OCI-LY7 (cell line): ENCODE results near the gene INTS1. TPM values are rescaled to one million over a fixed set of nuclear protein-coding genes. Genes with fewer than 3 reads are reported as not detected.

Experiments used
- BruUV-seq: library from RNA; stranded (reverse); fragments of 400-500 nt; replicated peaks from 2 replicates; lab custom pipeline; 2021; lab: Mats Ljungman, UMichigan
- CTCF ChIA-PET: fragments of 300-600 bp; sonication (Branson Sonifier 250); formaldehyde crosslinking; loops from one replicate; lab custom pipeline; 2022; ENCODE audit warnings: antibody characterized with exemption; ENCODE audit not compliant: unreplicated experiment; lab: Charles Lee
- POLR2A ChIA-PET: fragments of 300-600 bp; sonication (Branson Sonifier 250); formaldehyde crosslinking; loops from one replicate; lab custom pipeline; 2022; ENCODE audit warnings: antibody characterized with exemption; lab: Charles Lee
- DNase-seq: peaks from one replicate; pipeline ENCODE4 v3.0.0-alpha.2; 2015; ENCODE audit warnings: low spot score
- H2AFZ ChIP-seq: fragments of 200-600 bp; sonication (generic), shearing (Covaris generic); 2 replicates; pipeline ENCODE4 v1.6.1; 2014; ENCODE audit warnings: mild to moderate bottlenecking, antibody characterized with exemption, low read length, moderate library complexity
- H3K27ac ChIP-seq: fragments of 200-600 bp; sonication (generic); 2 replicates; pipeline ENCODE4 v1.5.1; 2014; ENCODE audit warnings: mixed run types, low read depth, mild to moderate bottlenecking, moderate library complexity, low read length, inconsistent platforms; ENCODE audit not compliant: poor library complexity, severe bottlenecking
- H3K36me3 ChIP-seq: fragments of 200-600 bp; sonication (generic); 2 replicates; pipeline ENCODE4 v1.6.1; 2014; ENCODE audit warnings: mild to moderate bottlenecking, antibody characterized with exemption, low read length, moderate library complexity, mixed read lengths; ENCODE audit not compliant: insufficient read depth
- H3K4me1 ChIP-seq: fragments of 200-600 bp; sonication (generic); 2 replicates; pipeline ENCODE4 v1.5.1; 2014; ENCODE audit warnings: mild to moderate bottlenecking, low read length; ENCODE audit not compliant: insufficient read depth, poor library complexity, severe bottlenecking
- H3K4me2 ChIP-seq: fragments of 200-600 bp; sonication (generic); 2 replicates; pipeline ENCODE4 v1.6.1; 2014; ENCODE audit warnings: mild to moderate bottlenecking, low read length
- H3K4me3 ChIP-seq: fragments of 200-600 bp; sonication (generic); 2 replicates; pipeline ENCODE4 v1.5.1; 2014; ENCODE audit warnings: mild to moderate bottlenecking, low read depth, low read length; ENCODE audit not compliant: poor library complexity, severe bottlenecking
- H3K79me2 ChIP-seq: fragments of 200-600 bp; sonication (generic); 2 replicates; pipeline ENCODE4 v1.6.1; 2016; ENCODE audit warnings: low read depth, mild to moderate bottlenecking, low read length, moderate library complexity, mixed read lengths; ENCODE audit not compliant: insufficient read depth
- H3K9me2 ChIP-seq: fragments of 200-600 bp; sonication (generic); 2 replicates; pipeline ENCODE4 v1.6.1; 2016; ENCODE audit warnings: mild to moderate bottlenecking, low read length, mixed read lengths; ENCODE audit not compliant: insufficient read depth
- H3K9me3 ChIP-seq: fragments of 200-600 bp; sonication (generic); 2 replicates; pipeline ENCODE4 v1.6.1; 2014; ENCODE audit warnings: mild to moderate bottlenecking, mixed run types, low read length, mixed read lengths
- H4K20me1 ChIP-seq: fragments of 200-600 bp; sonication (generic); 2 replicates; pipeline ENCODE4 v1.6.1; 2014; ENCODE audit warnings: mild to moderate bottlenecking, antibody characterized with exemption, low read length, moderate library complexity, mixed read lengths; ENCODE audit not compliant: insufficient read depth
- EZH2phosphoT487 ChIP-seq: fragments of 200-600 bp; sonication (generic); IDR thresholded peaks from 2 replicates; pipeline ENCODE4 v1.6.1; 2018; ENCODE audit warnings: low read depth, borderline replicate concordance, mild to moderate bottlenecking, mixed run types, antibody characterized with exemption, low read length, moderate library complexity, mixed read lengths
- intact Hi-C: fragments of 100-400 bp; cut with micrococcal nuclease; formaldehyde crosslinking; loops from one replicate; pipeline ENCODE4 v1.10.0; 2022; ENCODE audit not compliant: unreplicated experiment
- total RNA-seq, 2 experiments: library from RNA; depleted of rRNA in 1 of 2; stranded (reverse); fragments of >200 nt in 1 of 2; shearing (Covaris generic) in 1 of 2; gene quantifications; 2 replicates each; pipeline ENCODE4 v1.2.3, GENCODE V29; 2014 to 2022
- TF ChIP-seq, protein P1 (sequence below): fragments of 200-600 bp; sonication (generic); conservative IDR thresholded peaks from 2 replicates; pipeline ENCODE4 v1.5.1; 2014; ENCODE audit warnings: mild to moderate bottlenecking, antibody characterized with exemption, low read length, moderate library complexity, mixed read lengths

Gene INTS1
- total RNA-seq, 2 experiments from 2014 or later, result 83.6 to 188 TPM

DNA sequence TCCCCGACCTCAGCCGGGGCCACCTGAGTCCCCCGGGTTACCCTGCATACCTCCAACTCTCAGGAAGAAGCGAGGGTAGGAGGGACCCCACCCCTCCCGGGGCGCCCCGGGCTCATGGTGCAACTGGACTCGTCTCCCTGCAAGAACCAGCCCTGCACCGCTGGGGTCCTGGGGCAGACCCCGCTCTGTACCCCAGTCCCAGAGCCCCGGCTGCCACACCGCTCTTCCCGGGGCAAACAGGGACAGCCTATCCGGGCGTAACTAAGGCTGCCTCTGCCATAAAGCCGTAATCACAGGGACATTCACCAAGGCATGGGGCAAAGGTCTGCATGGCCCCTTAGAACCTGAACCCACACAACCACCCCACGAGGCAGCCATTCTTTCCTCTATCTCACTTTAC, 19.7 kb upstream of the INTS1 start:
- BruUV-seq, result no TSS peak
- no peaks in the 10 kb centered on the region for H4K20me1 ChIP-seq
- intact Hi-C loops, result no loop called here
- no peaks in the 10 kb centered on the region for H3K36me3 ChIP-seq
- POLR2A ChIA-PET, result interaction anchor here (1.8 kb wide), 1 partner anchor 13 kb away, joined by 8 read pairs; no protein-coding TSS in a partner anchor
- TF ChIP-seq, protein P1, sequence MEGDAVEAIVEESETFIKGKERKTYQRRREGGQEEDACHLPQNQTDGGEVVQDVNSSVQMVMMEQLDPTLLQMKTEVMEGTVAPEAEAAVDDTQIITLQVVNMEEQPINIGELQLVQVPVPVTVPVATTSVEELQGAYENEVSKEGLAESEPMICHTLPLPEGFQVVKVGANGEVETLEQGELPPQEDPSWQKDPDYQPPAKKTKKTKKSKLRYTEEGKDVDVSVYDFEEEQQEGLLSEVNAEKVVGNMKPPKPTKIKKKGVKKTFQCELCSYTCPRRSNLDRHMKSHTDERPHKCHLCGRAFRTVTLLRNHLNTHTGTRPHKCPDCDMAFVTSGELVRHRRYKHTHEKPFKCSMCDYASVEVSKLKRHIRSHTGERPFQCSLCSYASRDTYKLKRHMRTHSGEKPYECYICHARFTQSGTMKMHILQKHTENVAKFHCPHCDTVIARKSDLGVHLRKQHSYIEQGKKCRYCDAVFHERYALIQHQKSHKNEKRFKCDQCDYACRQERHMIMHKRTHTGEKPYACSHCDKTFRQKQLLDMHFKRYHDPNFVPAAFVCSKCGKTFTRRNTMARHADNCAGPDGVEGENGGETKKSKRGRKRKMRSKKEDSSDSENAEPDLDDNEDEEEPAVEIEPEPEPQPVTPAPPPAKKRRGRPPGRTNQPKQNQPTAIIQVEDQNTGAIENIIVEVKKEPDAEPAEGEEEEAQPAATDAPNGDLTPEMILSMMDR, result no peak
- no peak for TF ChIP-seq EZH2phosphoT487
- H3K79me2 ChIP-seq, result no peaks in the 10 kb centered on the region
- DNase-seq, result no peak
- H2AFZ ChIP-seq, result no peak overlapping the region
- no peak overlapping the region for H3K4me2 ChIP-seq
- H3K4me3 ChIP-seq, result no peak overlapping the region
- CTCF ChIA-PET, result no interaction called here
- H3K4me1 ChIP-seq, result peaks cover 12% of the 10 kb centered on the region
- H3K9me3 ChIP-seq, result no peaks in the 10 kb centered on the region
- no peak overlapping the region for H3K27ac ChIP-seq
- no peaks in the 10 kb centered on the region for H3K9me2 ChIP-seq

DNA sequence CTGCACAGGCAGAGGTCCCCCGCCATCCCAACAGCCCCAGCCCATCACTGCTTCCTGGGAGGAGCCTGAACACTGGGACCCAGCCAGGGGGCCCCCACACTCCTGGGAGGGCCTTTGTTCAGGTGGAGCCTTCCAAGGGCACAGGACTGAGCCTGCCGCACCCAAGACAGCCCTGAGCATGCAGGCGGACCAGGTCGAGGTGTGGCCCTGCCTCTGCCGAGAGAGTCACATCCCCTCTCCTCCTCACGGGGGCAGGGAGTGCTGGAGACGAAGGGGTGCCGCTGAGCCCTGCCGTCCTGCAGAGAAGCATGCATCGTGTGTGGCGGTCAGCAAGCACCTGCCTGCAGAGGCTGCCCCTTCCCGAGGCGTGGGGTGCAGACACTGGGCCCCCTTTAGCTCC, 19.0 kb upstream of the INTS1 start:
- Histone ChIP-seq H3K36me3 (no peaks in the 10 kb centered on the region), H3K4me3 (no peak overlapping the region), H3K79me2 (no peaks in the 10 kb centered on the region), H3K9me3 (no peaks in the 10 kb centered on the region), H3K4me1 (peaks cover 12% of the 10 kb centered on the region), H4K20me1 (no peaks in the 10 kb centered on the region), H3K9me2 (no peaks in the 10 kb centered on the region), H3K4me2 (no peak overlapping the region), H2AFZ (no peak overlapping the region), H3K27ac (no peak overlapping the region)
- intact Hi-C loops, result no loop called here
- TF ChIP-seq, protein P1, result no peak
- no peak for TF ChIP-seq EZH2phosphoT487
- BruUV-seq, result no TSS peak
- CTCF ChIA-PET, result no interaction called here
- DNase-seq, result no peak
- POLR2A ChIA-PET, result no interaction called here

DNA sequence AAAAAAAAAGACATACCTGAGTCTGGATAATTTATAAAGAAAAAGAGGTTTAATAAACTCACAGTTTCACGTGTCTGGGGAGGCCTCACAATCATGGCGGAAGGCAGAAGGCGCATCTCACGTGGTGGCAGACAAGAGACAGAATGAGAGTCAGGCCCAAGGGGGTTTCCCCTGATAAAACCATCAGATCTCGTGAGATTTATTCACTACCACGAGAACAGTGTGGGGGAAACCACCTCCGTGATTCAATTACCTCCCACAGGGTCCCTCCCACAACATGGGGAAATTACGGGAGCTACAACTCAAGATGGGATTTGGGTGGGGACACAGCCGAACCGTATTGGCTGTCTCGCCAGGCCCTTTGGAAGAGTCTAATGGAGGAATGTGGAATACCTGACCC, 17.3 kb upstream of the INTS1 start:
- no peaks in the 10 kb centered on the region for H3K36me3 ChIP-seq
- peaks cover 12% of the 10 kb centered on the region for H3K4me1 ChIP-seq
- H3K27ac ChIP-seq, result no peak overlapping the region
- no peaks in the 10 kb centered on the region for H3K79me2 ChIP-seq
- POLR2A ChIA-PET, result no interaction called here
- DNase-seq, result no peak
- no TSS peak for BruUV-seq
- no peaks in the 10 kb centered on the region for H3K9me2 ChIP-seq
- H3K4me3 ChIP-seq, result no peak overlapping the region
- H3K9me3 ChIP-seq, result no peaks in the 10 kb centered on the region
- no peaks in the 10 kb centered on the region for H4K20me1 ChIP-seq
- TF ChIP-seq, protein P1, result no peak
- TF ChIP-seq EZH2phosphoT487, result no peak
- H3K4me2 ChIP-seq, result no peak overlapping the region
- CTCF ChIA-PET, result interaction anchor here (1.0 kb wide), 1 partner anchor 10 kb away, joined by 3 read pairs; no protein-coding TSS in a partner anchor
- intact Hi-C loops, result no loop called here
- no peak overlapping the region for H2AFZ ChIP-seq
